IPS-15b (cell line): Measurements from ENCODE around the gene PON1.

Experiments
- H3K27me3 ChIP-seq: one replicate; pipeline ENCODE4 v1.6.1; 2013; ENCODE audit warnings: low read length; ENCODE audit not compliant: control insufficient read depth, insufficient read depth
- H3K36me3 ChIP-seq: one replicate; pipeline ENCODE4 v1.6.1; 2013; ENCODE audit warnings: low read length; ENCODE audit not compliant: control insufficient read depth, insufficient read depth
- H3K4me1 ChIP-seq: one replicate; pipeline ENCODE4 v1.6.1; 2013; ENCODE audit warnings: mild to moderate bottlenecking, low read length; ENCODE audit not compliant: control insufficient read depth, insufficient read depth
- H3K4me3 ChIP-seq: one replicate; pipeline ENCODE4 v1.5.1; 2013; ENCODE audit warnings: low read depth, low read length
- H3K9ac ChIP-seq: one replicate; pipeline ENCODE4 v1.6.1; 2013; ENCODE audit warnings: low read depth, mild to moderate bottlenecking, low read length
- H3K9me3 ChIP-seq: one replicate; pipeline ENCODE4 v1.6.1; 2013; ENCODE audit warnings: mild to moderate bottlenecking, low read length; ENCODE audit not compliant: control insufficient read depth, insufficient read depth

The PON1 gene

GRCh38 chr7:95279417-95279816 lies 44.9 kb downstream of the PON1 start:
- Histone ChIP-seq H3K9me3 (no peaks in the 10 kb centered on the region), H3K4me3 (no peak overlapping the region), H3K9ac (no peak overlapping the region), H3K27me3 (no peaks in the 10 kb centered on the region), H3K36me3 (no peaks in the 10 kb centered on the region), H3K4me1 (no peaks in the 10 kb centered on the region)

- H3K27me3 ChIP-seq: no peaks in the 10 kb centered on the region
- H3K9ac ChIP-seq: no peak overlapping the region
- no peaks in the 10 kb centered on the region for H3K4me1 ChIP-seq
- no peak overlapping the region for H3K4me3 ChIP-seq
- no peaks in the 10 kb centered on the region for H3K36me3 ChIP-seq
- no peaks in the 10 kb centered on the region for H3K9me3 ChIP-seq
Observed at GRCh38 chr7:95276114-95276513, 48.2 kb downstream of the PON1 start.

- Histone ChIP-seq H3K4me3 (no peak overlapping the region), H3K9me3 (no peaks in the 10 kb centered on the region), H3K27me3 (no peaks in the 10 kb centered on the region), H3K36me3 (no peaks in the 10 kb centered on the region), H3K4me1 (no peaks in the 10 kb centered on the region), H3K9ac (no peak overlapping the region)
Observed at GRCh38 chr7:95269640-95270039, 54.7 kb downstream of the PON1 start.

GRCh38 chr7:95267754-95268153 lies 56.6 kb downstream of the PON1 start:
- Histone ChIP-seq H3K27me3 (no peaks in the 10 kb centered on the region), H3K36me3 (no peaks in the 10 kb centered on the region), H3K4me3 (no peak overlapping the region), H3K4me1 (peaks cover 1% of the 10 kb centered on the region), H3K9me3 (no peaks in the 10 kb centered on the region), H3K9ac (no peak overlapping the region)

DNA sequence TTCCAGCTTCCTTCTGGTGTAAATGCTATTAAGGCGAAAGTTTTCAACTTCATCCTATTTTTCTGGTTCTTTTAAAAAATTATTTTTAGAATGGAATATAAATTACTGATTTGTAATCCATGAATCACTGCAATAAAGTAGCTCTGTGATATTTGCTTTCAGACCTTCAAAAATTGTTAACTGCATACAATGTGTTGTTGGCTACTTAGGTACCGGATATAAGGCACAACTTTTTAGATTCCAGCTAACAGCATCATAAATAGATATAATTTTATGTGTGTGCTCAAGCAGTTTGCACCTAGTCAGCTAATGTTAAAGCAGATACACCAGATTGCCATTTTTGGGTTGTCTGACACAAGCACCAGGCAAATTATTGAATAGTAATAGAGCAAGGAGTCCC lies 58.7 kb downstream of the PON1 start:
- Histone ChIP-seq H3K4me3 (no peak overlapping the region), H3K27me3 (no peaks in the 10 kb centered on the region), H3K4me1 (peaks cover 3% of the 10 kb centered on the region), H3K36me3 (no peaks in the 10 kb centered on the region), H3K9me3 (no peaks in the 10 kb centered on the region), H3K9ac (no peak overlapping the region)

- Histone ChIP-seq H3K27me3 (no peaks in the 10 kb centered on the region), H3K36me3 (no peaks in the 10 kb centered on the region), H3K9me3 (no peaks in the 10 kb centered on the region), H3K4me3 (no peak overlapping the region), H3K9ac (no peak overlapping the region), H3K4me1 (peaks cover 3% of the 10 kb centered on the region)
Observed at GRCh38 chr7:95264363-95264891, 59.9 kb downstream of the PON1 start.

DNA sequence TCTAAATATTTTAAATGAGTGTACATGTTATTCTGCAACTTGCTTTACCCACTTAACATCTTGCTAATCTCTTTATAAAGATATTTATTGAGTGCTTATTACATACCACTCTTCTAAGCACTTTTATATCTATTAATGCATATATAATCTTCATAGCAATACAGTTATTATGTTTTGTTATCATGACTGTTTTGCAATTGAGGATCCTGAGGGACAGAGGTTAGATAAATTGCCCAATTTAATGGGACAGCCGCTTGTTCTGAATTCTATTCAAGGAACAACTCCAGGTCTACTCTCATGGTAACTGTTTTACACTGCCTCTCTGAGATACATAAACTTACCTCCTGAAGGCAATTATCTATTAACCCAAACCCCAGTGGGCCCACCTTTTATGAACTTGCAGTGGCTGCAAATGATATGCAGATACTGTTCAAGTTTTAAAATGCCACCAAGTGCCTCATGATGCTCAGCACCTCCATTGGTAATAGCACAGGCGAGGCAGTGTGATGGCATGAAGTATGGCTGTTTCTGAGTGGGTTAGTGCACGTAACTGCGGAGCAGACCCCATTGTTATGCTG lies 60.5 kb downstream of the PON1 start:
- Histone ChIP-seq H3K9ac (no peak overlapping the region), H3K4me1 (peaks cover 3% of the 10 kb centered on the region), H3K36me3 (no peaks in the 10 kb centered on the region), H3K27me3 (no peaks in the 10 kb centered on the region), H3K4me3 (no peak overlapping the region), H3K9me3 (no peaks in the 10 kb centered on the region)

DNA sequence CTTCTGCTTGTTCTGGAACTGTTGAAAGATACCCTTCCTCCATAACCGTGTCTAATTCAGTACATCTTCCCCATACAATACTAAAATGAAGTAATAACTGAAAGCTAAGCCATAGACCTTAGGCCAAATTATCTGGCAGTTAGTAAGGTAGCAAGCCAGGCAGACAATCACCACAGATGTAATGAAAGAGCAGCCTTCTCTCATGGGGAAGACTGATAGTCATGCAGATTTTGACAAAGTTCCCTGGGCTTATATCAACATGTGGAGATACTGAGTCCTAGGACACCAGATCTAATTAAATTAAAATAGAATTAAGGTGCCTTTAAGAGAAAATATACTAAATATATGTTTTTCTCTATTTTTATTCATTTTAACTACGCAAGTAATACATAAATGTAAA lies 61.5 kb downstream of the PON1 start:
- Histone ChIP-seq H3K4me1 (peaks cover 3% of the 10 kb centered on the region), H3K27me3 (no peaks in the 10 kb centered on the region), H3K36me3 (no peaks in the 10 kb centered on the region), H3K9me3 (no peaks in the 10 kb centered on the region), H3K4me3 (no peak overlapping the region), H3K9ac (no peak overlapping the region)

DNA sequence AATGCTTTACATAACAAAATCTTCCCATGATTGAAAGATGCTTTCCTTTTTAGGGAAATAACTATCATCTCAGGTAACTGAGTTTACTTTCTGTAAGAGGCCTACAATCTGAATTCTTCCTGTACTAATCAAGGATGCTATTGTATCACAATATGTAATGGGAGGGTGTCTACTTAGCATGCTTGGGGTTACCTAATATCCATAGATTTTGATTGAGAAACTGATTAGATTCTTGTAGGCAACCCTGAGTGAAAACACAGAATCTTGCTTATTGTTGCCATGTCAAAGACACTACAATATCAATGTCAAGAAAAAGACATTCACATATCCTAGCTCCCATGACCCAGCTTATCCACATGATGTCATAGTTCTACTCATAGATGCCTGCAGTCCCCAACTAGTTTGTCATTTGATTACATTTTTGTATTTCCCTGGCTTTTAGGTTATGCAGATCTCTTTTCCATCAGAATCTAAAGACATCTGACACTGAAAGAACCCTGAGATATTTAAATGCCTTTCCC lies 62.4 kb downstream of the PON1 start:
- Histone ChIP-seq H3K4me3 (no peak overlapping the region), H3K27me3 (no peaks in the 10 kb centered on the region), H3K9ac (no peak overlapping the region), H3K4me1 (peaks cover 3% of the 10 kb centered on the region), H3K9me3 (no peaks in the 10 kb centered on the region), H3K36me3 (no peaks in the 10 kb centered on the region)

DNA sequence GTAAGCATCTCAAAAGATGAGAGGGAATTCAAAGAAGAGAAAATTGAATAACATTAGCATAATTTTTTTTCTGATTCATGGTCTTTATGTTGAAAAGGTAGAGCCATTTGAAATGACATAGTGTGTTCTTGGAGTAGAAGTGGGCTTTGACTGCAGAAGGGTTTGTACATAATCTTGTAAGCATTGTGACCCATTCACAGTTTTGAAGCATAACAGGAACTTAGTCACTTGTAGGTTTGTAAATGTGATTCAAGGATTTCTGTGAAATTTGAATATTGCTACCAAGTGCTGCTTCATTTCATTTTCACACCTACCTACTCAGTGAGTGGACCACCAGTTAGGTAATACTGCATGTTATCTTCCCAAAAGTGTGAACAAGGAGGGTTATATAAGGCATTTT lies 68.6 kb downstream of the PON1 start:
- H3K4me3 ChIP-seq: no peak overlapping the region
- H3K27me3 ChIP-seq: no peaks in the 10 kb centered on the region
- H3K9me3 ChIP-seq: no peaks in the 10 kb centered on the region
- no peak overlapping the region for H3K9ac ChIP-seq
- H3K4me1 ChIP-seq: no peaks in the 10 kb centered on the region
- H3K36me3 ChIP-seq: no peaks in the 10 kb centered on the region

- H3K9me3 ChIP-seq: no peaks in the 10 kb centered on the region
- no peak overlapping the region for H3K4me3 ChIP-seq
- no peaks in the 10 kb centered on the region for H3K36me3 ChIP-seq
- no peaks in the 10 kb centered on the region for H3K4me1 ChIP-seq
- H3K27me3 ChIP-seq: no peaks in the 10 kb centered on the region
- H3K9ac ChIP-seq: no peak overlapping the region
Observed at GRCh38 chr7:95253986-95254385, 70.3 kb downstream of the PON1 start.

DNA sequence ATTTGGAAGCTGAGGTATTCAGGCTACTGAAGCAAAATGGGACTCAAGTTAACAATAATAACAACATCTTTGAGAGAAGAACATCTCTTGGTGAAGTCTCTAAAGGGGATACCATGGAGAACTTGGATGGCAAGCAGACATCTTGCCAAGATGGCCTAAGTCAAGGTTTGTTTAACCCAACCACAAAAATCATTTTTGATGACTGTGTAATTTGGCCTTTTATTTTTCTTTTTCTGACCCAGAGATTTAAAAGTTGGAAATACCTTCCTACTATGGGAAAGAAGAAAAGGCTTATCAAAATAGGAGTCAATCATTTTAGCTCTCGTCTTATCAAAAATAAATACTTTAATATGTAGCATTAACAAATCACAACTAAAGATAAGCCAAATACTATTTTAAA lies 72.4 kb downstream of the PON1 start:
- no peak overlapping the region for H3K9ac ChIP-seq
- no peaks in the 10 kb centered on the region for H3K4me1 ChIP-seq
- H3K9me3 ChIP-seq: no peaks in the 10 kb centered on the region
- no peaks in the 10 kb centered on the region for H3K27me3 ChIP-seq
- no peak overlapping the region for H3K4me3 ChIP-seq
- no peaks in the 10 kb centered on the region for H3K36me3 ChIP-seq
